Lung (tissue), 12 donors: ENCODE measurements around the gene TRAPPC13. TPM values are rescaled to one million over a fixed set of nuclear protein-coding genes. Genes with fewer than 3 reads are reported as not detected.

Experiments used
- ATAC-seq: fragments of 200-7000 bp; cut with Tn5 transposase; one replicate; pipeline ENCODE4 v1.9.1; 2020; ENCODE audit warnings: moderate number of reproducible peaks; ENCODE audit not compliant: insufficient read depth, low FRiP score
- DNase-seq, 3 donors: peaks; one replicate each; pipeline ENCODE4 v3.0.0-alpha.2; 2013 to 2017
- H3K27ac ChIP-seq, 2 donors: one replicate each; pipeline ENCODE4 v1.5.1; 2013; ENCODE audit warnings: mild to moderate bottlenecking in 2 of 2, moderate library complexity in 2 of 2, control low read depth in 1 of 2, inconsistent platforms in 1 of 2, low read depth in 1 of 2, low read length in 1 of 2
- H3K27me3 ChIP-seq, 3 donors: one replicate each; pipeline ENCODE4 v1.5.1; 2013; ENCODE audit warnings: low read length in 2 of 3; ENCODE audit not compliant: control insufficient read depth in 3 of 3, insufficient read depth in 3 of 3
- H3K36me3 ChIP-seq, 4 donors: one replicate each; pipeline ENCODE4 v1.5.1; 2013; ENCODE audit warnings: low read length in 4 of 4, mild to moderate bottlenecking in 1 of 4, moderate library complexity in 1 of 4; ENCODE audit not compliant: control insufficient read depth in 4 of 4, insufficient read depth in 4 of 4
- H3K4me1 ChIP-seq, 5 donors: one replicate each; pipeline ENCODE4 v1.5.1; 2013; ENCODE audit warnings: low read length in 5 of 5, mild to moderate bottlenecking in 2 of 5, moderate library complexity in 1 of 5; ENCODE audit not compliant: control insufficient read depth in 5 of 5, insufficient read depth in 5 of 5
- H3K4me3 ChIP-seq: one replicate; pipeline ENCODE4 v1.5.1; 2013; ENCODE audit warnings: mild to moderate bottlenecking, control low read depth, moderate library complexity
- H3K9ac ChIP-seq, 2 donors: one replicate each; pipeline ENCODE4 v1.5.1; 2013; ENCODE audit warnings: low read length in 2 of 2, control low read depth in 1 of 2; ENCODE audit not compliant: insufficient read depth in 1 of 2
- H3K9me3 ChIP-seq, 4 donors: one replicate each; pipeline ENCODE4 v1.5.1; 2013; ENCODE audit warnings: low read length in 3 of 4, mild to moderate bottlenecking in 1 of 4, moderate library complexity in 1 of 4; ENCODE audit not compliant: control insufficient read depth in 4 of 4, insufficient read depth in 3 of 4
- WGBS, 2 donors: extraction: QIAGEN DNeasy Blood & Tissue Kit; methylation state at CpG; one replicate each; pipeline ENCODE4 v1.1.7; 2013; 5-methylcytosine and 5-hydroxymethylcytosine counted together
- polyA plus RNA-seq, 2 donors: library from polyadenylated mRNA; stranded (reverse); fragments of 200-250 nt; gene quantifications; one replicate each; pipeline ENCODE4 v1.2.1, GENCODE V29; 2013
- total RNA-seq, 2 donors: library from RNA; depleted of rRNA in 1 of 2; stranded (reverse); fragments of >200 nt in 1 of 2; gene quantifications; one replicate each; pipeline ENCODE4 v1.2.1, GENCODE V29; 2014 to 2021
- TF ChIP-seq, protein P1 (sequence below): IDR thresholded peaks from 2 replicates; pipeline ENCODE4 v1.5.1; 2012; ENCODE audit warnings: mild to moderate bottlenecking; ENCODE audit errors: control extremely low read depth, extremely low read depth
- donor health status: control.
- donor health status: control.
- donor health status: Bipolar disorder and iron deficiency.
- donor health status: healthy.
- donor health status: DM: yes; HTN: yes; CAD: no.

TRAPPC13 gene
- total and polyA plus RNA-seq, 4 donors = 13.3 to 42.0 (median 17.0) TPM

DNA sequence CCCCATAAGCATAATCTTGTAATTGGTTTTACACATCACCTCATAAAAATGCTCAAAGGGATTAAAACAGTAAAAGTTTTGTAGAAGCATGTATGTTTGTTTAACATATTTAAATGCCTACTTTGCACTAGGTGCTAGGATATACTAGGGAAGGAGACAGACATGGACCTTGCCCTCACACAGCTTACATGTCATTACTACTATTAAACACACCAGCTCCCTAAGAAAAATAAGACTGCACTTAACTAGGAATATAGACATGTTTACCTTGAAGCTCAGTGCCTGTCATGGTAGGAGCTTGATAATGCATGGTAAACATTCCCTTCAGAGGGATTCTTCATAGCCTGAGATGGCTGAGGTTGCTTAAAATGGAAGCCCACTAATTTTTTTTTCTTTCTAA is 6.2 kb downstream of the TRAPPC13 start:
- H3K27ac ChIP-seq = no peak overlapping the region
- H3K9me3 ChIP-seq = no peaks in the 10 kb centered on the region
- peaks cover 0 to 2% (median 1%) of the 10 kb centered on the region in 4 donors for H3K36me3 ChIP-seq
- ATAC-seq (no peak), DNase-seq (no peak)
- H3K9ac ChIP-seq = no peak overlapping the region
- TF ChIP-seq, protein P1, sequence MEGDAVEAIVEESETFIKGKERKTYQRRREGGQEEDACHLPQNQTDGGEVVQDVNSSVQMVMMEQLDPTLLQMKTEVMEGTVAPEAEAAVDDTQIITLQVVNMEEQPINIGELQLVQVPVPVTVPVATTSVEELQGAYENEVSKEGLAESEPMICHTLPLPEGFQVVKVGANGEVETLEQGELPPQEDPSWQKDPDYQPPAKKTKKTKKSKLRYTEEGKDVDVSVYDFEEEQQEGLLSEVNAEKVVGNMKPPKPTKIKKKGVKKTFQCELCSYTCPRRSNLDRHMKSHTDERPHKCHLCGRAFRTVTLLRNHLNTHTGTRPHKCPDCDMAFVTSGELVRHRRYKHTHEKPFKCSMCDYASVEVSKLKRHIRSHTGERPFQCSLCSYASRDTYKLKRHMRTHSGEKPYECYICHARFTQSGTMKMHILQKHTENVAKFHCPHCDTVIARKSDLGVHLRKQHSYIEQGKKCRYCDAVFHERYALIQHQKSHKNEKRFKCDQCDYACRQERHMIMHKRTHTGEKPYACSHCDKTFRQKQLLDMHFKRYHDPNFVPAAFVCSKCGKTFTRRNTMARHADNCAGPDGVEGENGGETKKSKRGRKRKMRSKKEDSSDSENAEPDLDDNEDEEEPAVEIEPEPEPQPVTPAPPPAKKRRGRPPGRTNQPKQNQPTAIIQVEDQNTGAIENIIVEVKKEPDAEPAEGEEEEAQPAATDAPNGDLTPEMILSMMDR = no peak
- H3K4me3 ChIP-seq = no peak overlapping the region
- H3K4me1 ChIP-seq = peaks cover 0 to 3% (median under 1%) of the 10 kb centered on the region in 5 donors
- H3K27me3 ChIP-seq = no peaks in the 10 kb centered on the region

DNA sequence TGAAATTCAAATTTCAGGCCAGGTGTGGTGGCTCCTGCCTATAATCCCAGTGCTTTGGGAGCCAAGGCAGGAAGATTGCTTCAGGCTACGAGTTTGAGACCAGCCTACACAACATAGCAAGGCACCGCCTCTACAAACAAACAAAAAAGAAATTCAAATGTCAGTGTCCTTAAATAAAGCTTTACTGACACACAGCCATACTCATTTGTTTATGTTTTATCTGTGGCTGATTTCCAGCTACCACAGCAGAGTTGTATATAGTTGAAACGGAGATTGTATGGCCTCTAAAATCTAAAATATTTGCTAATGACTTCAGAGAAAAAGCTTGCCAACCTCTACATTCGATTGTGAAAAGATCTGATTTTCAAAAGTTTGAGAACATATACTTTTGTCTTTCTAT is 15.4 kb downstream of the TRAPPC13 start:
- H3K27ac ChIP-seq = no peak overlapping the region
- TF ChIP-seq, protein P1 = no peak
- H3K27me3 ChIP-seq = no peaks in the 10 kb centered on the region
- ATAC-seq = no peak
- peaks cover 10 to 16% (median 14%) of the 10 kb centered on the region in 4 donors for H3K36me3 ChIP-seq
- no peak overlapping the region for H3K4me3 ChIP-seq
- H3K9me3 ChIP-seq = no peaks in the 10 kb centered on the region
- peak in 1 of 3 donors; percentile 36 for DNase-seq
- no peak overlapping the region for H3K9ac ChIP-seq
- 84 to 94% methylated on average over 4 of the region's 4 CpGs for WGBS, 2 donors
- no peaks in the 10 kb centered on the region for H3K4me1 ChIP-seq

DNA sequence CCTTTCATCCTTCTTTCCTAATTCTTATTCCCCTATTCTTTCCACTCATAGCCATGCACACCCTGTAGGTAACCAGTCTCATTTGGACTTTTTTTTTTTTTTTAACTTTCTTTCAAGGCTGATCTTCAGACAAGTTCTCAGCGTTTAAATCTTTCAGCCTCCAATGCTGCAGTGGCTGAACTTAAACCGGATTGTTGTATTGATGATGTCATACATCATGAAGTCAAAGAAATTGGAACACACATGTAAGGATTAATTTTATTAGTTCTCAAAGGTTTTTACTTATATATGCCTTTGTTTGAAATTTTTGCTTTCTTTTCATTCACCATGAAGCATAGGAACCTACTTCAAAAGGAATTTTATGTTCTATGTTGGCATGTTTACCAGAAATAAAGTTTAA is 22.1 kb downstream of the TRAPPC13 start:
- no peak overlapping the region for H3K27ac ChIP-seq
- H3K9me3 ChIP-seq = no peaks in the 10 kb centered on the region
- H3K9ac ChIP-seq = no peak overlapping the region
- no peak overlapping the region for H3K4me3 ChIP-seq
- ATAC-seq (no peak), DNase-seq (no peak)
- H3K4me1 ChIP-seq = no peaks in the 10 kb centered on the region
- TF ChIP-seq, protein P1 = no peak
- H3K36me3 ChIP-seq = peaks cover 0 to 18% (median 5%) of the 10 kb centered on the region in 4 donors
- 88 to 94% methylated on average over 2 of the region's 2 CpGs for WGBS, 2 donors
- no peaks in the 10 kb centered on the region for H3K27me3 ChIP-seq

DNA sequence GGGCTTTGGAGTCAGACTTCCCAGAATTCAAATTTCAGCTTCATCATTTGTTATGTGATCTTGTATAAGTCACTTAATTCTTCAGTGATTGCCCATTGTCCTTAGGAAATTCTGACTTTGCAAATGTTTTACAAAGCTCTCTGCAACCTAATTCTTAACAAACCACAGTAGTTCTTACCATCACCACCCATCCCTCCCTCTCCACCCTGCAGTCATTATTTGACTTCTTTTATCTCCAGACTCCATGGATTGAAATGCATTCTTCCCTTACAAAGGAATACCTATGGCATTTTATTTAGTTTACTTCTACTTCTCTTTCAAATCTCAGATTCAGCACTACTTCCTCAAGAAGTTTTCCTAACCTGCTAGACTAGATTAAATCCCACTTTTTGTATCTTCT is 23.1 kb downstream of the TRAPPC13 start:
- Histone ChIP-seq H3K9ac (no peak overlapping the region), H3K27me3 (no peaks in the 10 kb centered on the region), H3K4me1 (no peaks in the 10 kb centered on the region), H3K9me3 (no peaks in the 10 kb centered on the region), H3K36me3 (peaks cover 0 to 18% (median 5%) of the 10 kb centered on the region in 4 donors), H3K27ac (no peak overlapping the region), H3K4me3 (no peak overlapping the region)
- ATAC-seq (no peak), DNase-seq (no peak)
- TF ChIP-seq, protein P1 = no peak
